HuH-7.5 (cell line): ENCODE results near the gene FKBP3.
A peak's percentile ranks its signal among the peaks of the same experiment; 100 is the strongest.
"Not testable (repeated sequence)": the region's sequence is repeated elsewhere in the genome, so short reads cannot be mapped to it uniquely, and the experiment has no call there.

ENCODE experiments used
- DNase-seq: peaks from one replicate; pipeline ENCODE4 v3.0.0; 2011; ENCODE audit warnings: low spot score

Gene FKBP3

DNA sequence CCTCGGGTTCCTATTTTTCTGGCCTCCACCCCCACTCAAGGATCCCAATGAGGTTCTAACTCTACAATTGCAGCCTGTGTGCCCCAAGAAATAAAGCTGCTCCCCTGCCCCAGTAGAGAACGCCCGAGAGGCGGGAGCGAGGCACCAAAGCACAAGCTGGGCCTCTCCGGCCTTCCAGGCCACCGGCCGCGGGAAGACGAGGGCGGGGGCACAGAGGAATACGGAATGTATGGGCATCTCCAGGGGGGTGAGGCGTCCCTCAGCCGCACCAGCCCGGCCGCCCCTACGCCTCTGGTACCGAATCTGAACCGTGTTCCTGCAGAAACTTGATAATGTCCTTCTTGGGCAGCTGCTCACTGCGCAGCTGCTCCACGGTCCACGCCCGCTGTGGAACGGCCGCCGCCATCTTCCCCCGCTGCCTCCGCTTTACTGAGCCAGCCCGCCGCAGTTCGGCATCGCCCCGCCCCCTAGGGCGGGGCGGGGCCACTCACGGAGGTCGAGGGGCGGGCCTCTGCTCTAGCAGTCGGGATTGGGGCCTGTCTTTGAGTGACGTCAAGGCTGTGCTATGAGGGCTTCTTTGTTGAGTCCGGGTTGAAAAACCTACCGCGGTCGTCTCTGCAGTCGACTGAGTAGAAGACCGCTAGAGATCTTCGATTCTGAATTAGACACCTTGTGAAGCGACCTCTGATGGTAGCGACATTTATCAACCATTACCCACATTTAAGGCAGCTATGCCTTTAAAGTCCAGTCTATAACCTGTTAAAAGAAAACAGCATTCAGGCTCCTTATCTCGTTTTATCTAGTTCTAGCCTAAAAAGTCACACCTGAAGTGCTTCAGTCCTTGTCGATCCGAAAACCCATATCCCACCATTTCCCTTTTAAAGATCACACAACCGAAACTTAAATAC is at the start of gene FKBP3:
TSS of gene FKBP3 (minus strand) at position 431 of the 908 bp plus-strand sequence. CDS start at position 406, 25 bp downstream.
- DNase-seq = peak; percentile 81

DNA sequence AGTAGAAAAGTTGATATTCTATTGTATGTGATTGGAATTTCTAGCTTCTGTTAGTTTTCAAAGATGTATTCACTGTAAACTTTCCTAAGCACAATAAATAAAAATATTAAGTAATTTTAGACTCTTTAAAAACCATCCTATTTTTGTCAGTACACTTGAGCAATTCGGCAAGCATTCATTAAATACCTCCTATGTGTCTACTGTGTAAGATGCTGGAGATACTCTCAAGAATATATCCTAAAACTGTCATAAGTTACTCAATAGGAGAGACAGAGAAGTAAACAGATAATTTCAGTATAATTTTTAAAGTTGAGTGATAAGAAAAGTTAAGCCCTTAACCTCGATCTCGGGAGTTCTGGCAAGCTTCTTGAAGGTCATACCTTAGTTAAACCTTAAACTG is 47.5 kb upstream of the FKBP3 start:
- no peak for DNase-seq

DNA sequence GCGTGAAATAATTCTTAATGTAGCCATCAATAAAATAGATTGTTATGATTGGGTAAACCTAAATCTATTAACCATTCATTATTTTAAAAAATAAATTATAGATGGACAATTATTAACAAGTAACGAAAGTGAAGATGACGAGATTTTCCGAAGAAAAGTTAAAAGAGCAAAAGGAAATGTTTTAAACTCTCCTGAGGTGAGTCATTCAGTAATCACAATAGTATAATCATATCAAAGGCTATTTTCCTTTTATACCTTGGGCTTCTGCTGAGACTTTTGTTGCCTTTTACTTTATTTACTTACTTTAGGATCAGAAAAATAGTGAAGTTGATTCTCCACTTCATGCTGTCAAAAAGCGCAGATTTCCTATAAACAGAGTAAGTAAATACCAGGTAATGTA is 47.0 kb upstream of the FKBP3 start:
- no peak for DNase-seq

DNA sequence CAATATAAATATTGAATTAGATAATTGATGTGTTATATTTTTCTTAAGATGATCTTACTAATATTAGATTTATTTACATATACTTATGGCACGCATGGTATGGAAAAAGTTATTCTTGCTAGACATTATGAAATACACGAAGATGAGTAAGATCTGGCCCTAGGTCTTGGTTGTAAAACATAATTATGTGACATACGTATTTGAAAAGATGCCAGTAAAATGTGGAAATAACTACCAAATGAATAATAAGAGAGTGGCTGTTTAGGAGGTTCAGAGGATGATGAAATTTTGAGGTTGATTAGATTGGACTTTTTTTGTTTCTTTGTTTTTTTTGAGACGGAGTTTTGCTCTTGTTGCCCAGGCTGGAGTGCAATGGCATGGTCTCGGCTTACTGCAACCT is 42.8 kb upstream of the FKBP3 start:
- no peak for DNase-seq

DNA sequence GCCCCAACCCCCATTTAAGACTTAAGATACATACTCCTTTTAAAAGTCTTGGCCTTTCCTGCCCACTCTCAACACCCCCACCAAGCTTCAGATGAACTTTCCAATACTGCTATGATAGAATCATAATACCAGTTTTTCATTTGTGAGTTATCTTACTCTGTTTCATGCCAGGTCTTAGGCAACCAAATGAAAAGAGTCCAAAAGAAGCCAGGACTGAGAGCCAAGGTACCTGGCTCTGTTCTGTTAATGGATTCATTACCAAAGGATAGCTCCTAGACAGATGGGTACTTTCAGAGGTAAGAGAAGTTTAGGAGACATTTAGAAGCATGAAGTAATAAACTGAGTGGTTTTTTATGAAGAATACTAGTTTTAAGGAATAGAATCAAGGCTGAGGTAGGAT is 35.6 kb upstream of the FKBP3 start:
- no peak for DNase-seq

DNA sequence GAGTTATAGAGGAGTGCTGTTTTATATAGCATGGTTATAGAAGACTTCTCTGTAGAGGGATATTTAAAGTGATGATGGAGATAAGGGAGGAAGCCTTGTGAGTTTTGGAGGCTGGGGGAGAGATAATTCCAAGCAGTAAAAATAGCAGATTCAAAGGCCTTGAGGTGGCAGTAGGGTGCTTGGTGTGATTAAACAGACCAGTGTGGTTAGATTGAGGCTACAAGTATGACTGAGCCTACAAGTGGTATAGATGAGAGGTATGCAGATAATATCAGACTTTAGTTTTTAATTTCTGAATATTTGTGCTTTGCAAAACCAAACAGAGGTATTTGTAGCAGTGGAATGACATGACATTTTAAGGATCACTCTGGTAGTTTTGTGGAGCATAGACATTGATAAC is 21.8 kb upstream of the FKBP3 start:
- DNase-seq = no peak

DNA sequence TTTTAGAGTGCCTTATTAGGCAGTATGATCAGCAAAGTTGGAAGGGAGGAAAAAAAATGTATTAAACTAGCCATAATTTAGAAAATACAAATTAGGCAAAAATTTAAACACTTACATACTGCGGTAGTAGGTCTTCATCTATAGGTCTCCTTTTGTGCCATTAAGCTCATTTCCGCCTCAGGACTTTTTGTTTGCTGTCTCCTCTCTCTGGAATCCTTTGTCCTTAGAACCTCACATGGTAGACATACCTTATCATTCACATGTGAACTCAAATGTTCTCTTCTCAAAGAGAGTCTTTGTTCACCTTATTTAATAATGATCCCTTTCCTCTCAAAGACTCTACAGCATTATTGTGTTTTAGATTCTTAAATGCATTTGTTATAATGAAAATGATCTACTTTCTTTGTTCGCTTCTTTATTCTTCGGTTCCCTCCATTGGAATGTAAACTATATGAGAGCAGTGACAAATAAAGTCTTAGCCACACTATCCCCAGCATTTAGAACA is 16.2 kb upstream of the FKBP3 start:
- DNase-seq = no peak

DNA sequence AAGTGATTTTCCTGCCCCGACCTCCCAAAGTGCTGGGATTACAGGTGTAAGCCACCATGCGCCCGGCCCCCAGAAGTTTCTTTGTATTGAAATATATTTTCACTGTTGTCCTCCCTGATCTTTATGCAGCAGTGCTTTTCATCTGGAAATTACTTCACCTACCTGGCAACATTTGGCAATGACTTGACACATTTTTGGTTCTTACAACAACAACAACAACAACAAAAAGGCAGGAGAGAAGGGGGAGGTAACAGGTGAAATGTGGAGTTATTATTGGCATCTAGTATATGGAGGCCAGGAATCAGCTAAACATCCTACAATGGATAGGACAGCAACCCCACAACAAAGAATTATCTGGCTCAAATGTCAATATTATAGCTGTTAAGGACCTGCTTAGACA is 15.3 kb upstream of the FKBP3 start:
- no peak for DNase-seq

DNA sequence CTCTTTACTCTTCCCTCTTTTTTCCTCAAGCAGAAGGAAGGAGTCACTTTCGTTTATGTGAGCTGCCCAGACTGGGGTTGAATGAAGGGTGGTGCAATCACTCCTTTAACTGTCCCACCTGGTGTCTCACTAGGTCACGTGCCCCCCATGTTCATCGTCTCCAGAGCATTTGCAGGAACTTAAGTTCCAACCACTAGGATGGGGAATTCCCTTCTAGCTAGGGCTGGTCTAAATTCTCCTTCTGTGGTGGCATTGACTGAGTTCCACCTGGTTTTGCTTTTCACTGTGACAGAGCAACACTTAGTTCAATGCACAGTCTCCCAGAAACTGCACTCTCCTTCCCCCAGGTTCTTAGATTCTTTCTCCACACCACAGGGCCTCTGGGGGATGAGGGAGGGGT is 10.9 kb upstream of the FKBP3 start:
- DNase-seq = no peak

DNA sequence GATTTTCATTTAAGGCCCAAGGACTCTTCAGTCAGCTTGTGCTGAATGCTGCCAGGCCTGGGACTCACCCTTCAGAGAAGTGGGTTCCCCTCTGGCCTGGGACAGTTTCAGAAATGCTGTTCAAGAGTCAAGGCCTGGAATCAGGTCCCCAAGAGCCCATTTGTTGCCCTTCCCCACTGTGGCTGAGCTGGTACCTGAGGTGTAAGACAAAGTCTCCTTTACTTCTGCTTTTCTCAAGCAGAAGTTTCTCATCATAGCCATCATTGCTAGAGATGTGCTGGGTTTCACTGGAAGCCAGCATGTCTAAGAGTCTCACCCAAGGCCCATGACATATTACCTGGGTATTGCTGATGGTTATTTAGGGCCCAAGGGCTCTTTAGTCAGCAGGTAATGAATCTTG is 10.4 kb upstream of the FKBP3 start:
- DNase-seq = no peak

DNA sequence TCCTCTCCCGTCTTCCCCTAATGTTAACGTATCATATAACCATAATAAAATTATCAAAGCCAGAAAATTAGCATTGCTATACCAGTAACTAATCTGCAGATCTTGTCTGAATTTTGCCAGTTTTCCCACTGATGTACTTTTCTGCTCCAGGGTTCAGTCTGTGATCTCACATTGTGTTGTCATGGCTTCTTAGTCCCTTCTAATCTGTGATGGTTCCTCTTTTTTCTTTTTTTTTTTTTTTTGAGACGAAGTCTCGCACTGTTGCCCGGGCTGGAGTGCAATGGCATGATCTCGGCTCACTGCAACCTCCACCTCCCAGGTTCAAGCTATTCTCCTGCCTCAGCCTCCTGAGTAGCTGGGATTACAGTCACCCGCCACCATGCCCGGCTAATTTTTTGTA is 7.8 kb upstream of the FKBP3 start:
- not testable (repeated sequence) for DNase-seq

DNA sequence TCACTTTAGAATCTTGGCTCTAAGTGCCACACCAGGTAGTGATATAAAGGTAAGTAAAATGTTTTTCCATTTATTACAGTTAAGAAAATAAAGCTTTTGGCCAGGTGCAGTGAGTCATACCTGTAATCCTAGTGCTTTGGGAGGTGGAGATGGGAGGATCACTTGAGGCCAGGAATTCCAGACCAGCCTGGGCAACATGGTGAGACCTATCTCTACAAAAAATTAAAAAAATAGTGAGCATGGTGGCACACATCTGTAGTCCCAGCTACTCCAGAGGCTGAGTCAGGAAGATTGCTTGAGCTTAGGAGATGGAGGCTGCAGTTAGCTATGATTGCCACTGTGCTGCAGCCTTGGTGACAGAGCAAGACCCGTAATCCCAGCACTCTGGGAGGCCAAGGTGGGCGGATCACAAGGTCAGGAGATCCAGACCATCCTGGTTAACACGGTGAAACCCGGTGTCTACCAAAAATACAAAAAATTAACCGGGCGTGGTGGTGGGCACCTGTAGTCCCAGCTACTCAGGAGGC is 6.4 kb upstream of the FKBP3 start:
- DNase-seq = no peak

DNA sequence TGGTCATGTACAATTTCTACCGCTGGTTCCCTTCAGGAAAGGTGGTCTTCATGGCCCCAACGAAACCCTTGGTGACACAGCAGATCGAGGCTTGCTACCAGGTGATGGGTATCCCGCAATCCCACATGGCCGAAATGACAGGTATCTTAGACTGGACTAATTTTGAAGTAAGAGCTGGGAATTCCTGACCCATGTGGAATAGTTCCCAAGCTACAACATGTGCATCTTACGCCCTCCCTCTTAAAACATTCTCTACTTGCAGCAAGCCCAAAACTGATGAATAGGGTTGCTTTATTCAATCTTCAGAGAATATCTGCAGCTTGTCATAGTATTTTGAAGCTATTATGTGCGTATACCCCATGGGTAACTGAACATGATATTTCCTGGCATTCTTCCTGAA is 2.1 kb upstream of the FKBP3 start:
- DNase-seq = no peak

DNA sequence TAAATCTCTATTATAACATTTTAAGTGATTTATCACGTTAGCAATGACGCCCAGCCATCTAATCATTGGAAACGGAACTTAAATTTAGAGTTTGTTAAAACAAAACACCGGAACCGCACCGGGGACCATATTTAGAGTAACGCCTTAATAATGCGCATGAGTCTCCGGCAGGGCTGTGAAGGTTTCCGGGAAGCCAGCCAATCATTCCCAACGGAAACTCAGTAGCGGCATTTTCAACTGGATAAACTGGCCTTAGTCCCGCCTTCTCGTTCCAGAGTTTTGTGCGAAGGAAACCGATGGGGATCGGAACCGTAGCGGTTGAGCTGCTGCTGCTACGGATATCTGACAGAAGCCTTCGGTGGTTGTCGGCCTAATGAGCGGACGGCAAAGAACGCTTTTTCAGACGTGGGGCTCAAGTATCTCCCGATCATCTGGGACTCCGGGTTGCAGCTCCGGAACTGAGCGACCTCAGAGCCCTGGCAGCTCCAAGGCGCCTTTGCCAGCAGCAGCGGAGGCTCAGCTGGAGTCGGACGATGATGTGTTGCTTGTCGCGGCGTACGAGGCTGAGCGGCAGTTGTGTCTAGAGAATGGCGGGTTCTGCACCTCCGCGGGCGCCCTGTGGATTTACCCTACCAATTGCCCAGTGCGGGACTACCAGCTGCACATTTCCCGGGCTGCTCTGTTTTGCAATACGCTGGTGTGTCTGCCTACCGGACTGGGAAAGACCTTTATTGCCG is 1.5 kb upstream of the FKBP3 start, which contains the start of gene FANCM:
TSS of gene FANCM (plus strand) at position 272 of the 737 bp plus-strand sequence. CDS start at position 374, 102 bp downstream.
- peak; percentile 63 for DNase-seq

DNA sequence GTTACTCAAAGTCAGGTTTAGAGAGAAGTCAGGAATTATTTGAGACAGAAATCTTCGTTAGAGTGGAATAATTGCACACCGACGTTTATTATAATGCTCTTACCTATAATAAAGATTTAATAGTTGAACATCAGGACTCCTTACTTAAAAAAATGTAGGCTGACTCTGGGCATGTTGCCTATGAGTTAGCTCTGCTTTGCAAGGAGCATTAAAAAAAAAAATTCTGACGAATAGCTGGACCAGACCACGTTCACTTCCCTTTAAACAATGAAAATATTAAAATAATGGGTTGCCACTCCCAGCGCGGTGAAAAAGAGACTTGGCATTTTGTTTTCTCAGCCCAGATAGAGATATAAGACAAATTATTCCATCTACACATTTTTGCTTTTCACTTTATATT is 875 bp upstream of the FKBP3 start:
- DNase-seq = no peak

DNA sequence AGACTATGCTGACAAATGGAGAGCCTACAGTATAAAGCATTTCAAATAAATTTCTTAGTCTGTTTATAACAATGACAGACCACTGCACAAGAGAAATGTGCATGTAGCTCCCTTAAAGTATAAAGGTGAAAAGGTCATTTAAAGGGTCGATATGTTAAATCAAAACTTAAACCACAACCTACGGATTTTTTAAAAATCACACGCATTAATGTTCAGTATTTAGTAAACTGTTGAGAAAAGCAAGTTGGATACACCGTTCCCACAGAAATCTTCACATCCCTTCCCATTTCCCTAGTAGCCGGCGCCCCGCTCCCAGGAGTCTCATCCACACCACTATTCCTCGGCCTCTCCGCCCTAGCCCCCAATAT is 614 bp downstream of the FKBP3 start:
- no peak for DNase-seq

DNA sequence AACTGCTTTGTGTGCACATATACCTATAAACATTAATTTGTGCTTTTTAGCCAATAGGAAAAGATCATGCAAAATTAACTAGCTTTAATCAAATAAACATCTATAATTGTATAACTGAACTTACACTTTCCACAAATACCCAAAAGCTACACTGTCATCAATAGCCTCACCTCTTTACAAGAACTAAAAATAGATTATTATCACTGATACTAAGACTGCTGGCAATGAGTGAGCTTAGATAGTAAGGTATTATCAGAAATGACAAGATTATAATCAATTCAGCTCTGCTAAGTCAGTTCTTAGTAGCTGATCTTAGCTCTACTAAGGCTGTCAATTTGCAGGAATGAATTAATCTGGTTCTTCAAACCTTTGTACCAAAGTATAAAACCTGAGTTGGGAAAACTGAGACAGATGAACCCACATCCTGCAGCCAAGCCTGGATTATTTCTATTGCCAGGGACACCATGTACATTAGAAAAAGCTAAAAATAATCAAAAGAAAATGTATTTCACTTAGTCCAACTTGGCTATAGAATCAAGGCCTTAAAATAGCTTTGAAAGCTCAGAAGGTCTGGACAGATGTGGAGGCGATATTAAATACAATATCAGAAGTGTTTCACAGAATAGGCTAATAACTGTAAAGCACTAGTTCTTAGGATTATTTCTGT is 5.2 kb downstream of the FKBP3 start:
- DNase-seq = no peak

DNA sequence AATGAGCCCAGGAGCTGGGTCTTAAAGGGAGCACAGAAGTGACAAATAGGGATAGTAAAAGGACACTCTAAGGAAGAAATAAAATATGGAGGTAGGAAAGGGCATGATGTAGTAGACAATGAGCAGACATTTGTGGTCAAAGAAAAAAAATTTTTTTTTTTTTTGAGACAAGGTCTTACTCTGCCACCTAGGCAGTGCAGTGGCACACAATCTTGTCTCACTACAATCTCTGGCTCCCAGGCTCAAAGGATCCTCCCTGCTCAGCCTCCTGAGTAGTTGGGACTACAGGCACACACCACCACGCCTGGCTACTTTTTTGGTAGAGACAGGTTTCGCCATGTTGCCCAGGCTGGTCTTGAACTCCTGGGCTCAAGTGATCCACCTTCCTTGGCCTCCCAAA is 8.5 kb downstream of the FKBP3 start:
- no peak for DNase-seq

DNA sequence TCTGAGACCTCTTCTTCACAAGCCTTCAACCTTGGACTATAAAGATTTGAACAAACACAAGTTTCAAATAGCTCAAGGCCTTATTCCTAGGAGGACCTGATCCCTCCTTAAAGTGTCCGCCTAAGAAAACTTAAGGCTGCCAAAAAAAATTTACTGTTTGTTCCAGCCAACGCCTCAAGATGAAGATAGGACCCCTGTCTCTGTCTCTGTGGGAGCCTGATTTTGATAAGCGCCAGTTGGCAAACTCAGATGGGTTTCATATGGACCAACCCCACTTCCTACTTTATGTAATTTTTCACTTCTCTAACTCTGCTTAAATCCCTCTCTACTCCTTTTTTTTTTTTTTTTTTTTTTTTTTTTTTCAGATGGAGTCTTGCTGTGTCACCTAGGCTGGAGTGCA is 11.0 kb downstream of the FKBP3 start:
- no peak for DNase-seq

DNA sequence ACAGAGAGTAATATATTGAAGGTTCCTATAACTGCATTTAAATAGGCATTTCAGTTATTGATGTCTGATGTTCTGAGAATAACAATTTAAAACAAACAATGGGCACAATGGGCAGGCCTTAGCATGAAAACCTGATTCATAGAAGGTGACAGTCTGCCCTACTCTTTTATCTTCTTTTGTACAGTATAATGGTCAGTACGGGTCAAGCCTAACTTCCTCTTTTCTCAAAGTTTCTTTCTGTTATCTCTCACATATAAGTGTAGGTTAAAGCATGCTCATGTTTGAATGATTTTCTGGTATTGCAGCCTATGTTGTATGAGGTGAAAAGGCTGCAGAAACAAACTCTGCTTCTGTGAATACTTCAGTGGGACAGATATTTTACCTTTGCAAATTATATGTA is 14.2 kb downstream of the FKBP3 start:
- no peak for DNase-seq

DNA sequence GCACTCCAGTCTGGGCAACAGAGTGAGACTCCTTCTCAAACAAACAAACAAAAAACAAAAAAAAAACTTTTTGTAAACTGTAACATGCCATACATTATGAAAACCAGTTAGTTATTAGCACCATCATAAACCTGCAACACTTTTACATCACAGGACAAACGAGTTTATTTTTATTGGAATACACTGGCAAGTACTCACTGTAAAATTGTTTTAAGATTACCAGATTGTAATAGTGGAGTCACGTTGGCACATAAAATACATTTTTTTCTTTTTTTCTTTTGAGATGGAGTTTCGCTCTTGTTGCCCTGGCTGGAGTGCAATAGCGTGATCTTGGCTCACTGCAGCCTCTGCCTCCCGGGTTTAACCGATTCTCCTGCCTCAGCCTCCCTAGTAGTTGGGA is 15.7 kb downstream of the FKBP3 start:
- no peak for DNase-seq

DNA sequence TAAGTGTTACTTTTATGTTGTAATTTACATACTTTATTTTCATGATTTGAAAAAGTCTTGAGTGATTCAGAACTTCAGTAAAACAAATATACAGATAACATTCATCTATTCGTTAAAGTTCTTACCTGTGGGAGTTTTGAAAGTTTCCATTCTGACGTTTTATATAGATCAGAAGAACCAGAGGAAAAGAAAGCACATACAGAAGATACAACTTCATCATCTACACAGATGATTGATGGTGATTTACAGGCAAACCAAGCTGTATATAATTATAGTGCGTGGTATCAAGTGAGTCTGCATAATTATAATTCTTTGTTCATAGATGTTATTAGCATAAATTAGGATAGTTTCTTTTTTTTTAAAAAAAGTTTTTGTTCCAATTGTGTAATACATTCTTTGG is 20.0 kb downstream of the FKBP3 start:
- no peak for DNase-seq
